ENCODE data around the gene LRG1. TPM values are rescaled to one million over a fixed set of nuclear protein-coding genes. Genes with fewer than 3 reads are reported as not detected.

LRG1 gene
- polyA plus RNA-seq, 1 of the 3 experiments (the other 2 are of a cell fraction) = 0.12 TPM

- 0% methylated on average over 6 of the region's 50 CpGs for WGBS (ENCODE audit: low lambda C conversion rate)
- TF ChIP-seq CTCF (IDR thresholded peaks at IDR 0.05) (peak; percentile 48), MAX (IDR thresholded peaks at IDR 0.05; ENCODE audit: low read depth) (no peak), EZH2phosphoT487 (IDR thresholded peaks at IDR 0.05; ENCODE audit: borderline replicate concordance, low read depth) (peak; percentile 23; the same call in 1 of the 2 replicates), SMC3 (IDR thresholded peaks at IDR 0.05; ENCODE audit: low read depth, low read length) (no peak), USF1 (IDR thresholded peaks at IDR 0.05; ENCODE audit: borderline replicate concordance, low read depth) (peak; percentile 72)
Observed at GRCh38 chr19:4580021-4580901, 40.4 kb upstream of the LRG1 start.

GRCh38 chr19:4579389-4579788 is 39.6 kb upstream of the LRG1 start:
- no peaks in the 10 kb centered on the region for H4K20me1 ChIP-seq (ENCODE audit: insufficient read depth)
- H3K9me2 ChIP-seq = no peaks in the 10 kb centered on the region
- 17% methylated on average over 6 of the region's 8 CpGs for WGBS (ENCODE audit: low lambda C conversion rate)
- DNase-seq = peak; percentile 29
- ChIA-PET CTCF (interaction anchor here (1.2 to 6.0 kb wide), 8 partner anchors 8 to 57 kb away, joined by 4 to 58 read pairs (median 5); partner anchors contain the start of gene SEMA6B), POLR2A (no interaction called here)
- H3F3A ChIP-seq (replicated peaks; ENCODE audit: insufficient read depth) = peaks cover 20% of the 10 kb centered on the region
- H3K9ac ChIP-seq = no peak overlapping the region
- no peaks in the 10 kb centered on the region for H3K9me3 ChIP-seq
- peaks cover 15% of the 10 kb centered on the region; the same call in 1 of the 2 replicates for H3K27me3 ChIP-seq (ENCODE audit: insufficient read depth)
- H3K27ac ChIP-seq (ENCODE audit: low read depth in 2 of 2, low read length in 1 of 2) = no peak overlapping the region
- H3K4me2 ChIP-seq = no peak overlapping the region
- TF ChIP-seq SMC3 (IDR thresholded peaks at IDR 0.05; ENCODE audit: low read depth, low read length) = no peak
- TF ChIP-seq FOXM1 (IDR thresholded peaks at IDR 0.05; ENCODE audit: low read depth) = no peak
- no peak for TF ChIP-seq EZH2phosphoT487 (IDR thresholded peaks at IDR 0.05; ENCODE audit: borderline replicate concordance, low read depth)
- TF ChIP-seq CHD2 (IDR thresholded peaks at IDR 0.05; ENCODE audit: low read length, partially characterized antibody) = no peak
- TF ChIP-seq IRF3 (IDR thresholded peaks at IDR 0.05; ENCODE audit: low read depth, low read length) = no peak
- TF ChIP-seq GABPA (IDR thresholded peaks at IDR 0.05; ENCODE audit: low read depth) = no peak
- TF ChIP-seq ZBTB33 (IDR thresholded peaks at IDR 0.05; ENCODE audit: borderline replicate concordance, low read depth) = no peak
- TF ChIP-seq JUND (IDR thresholded peaks at IDR 0.05) = no peak
- no peak overlapping the region for H3K4me3 ChIP-seq (ENCODE audit: low read depth in 2 of 2, low read length in 1 of 2)
- no peak overlapping the region for H2AFZ ChIP-seq (ENCODE audit: low read depth)
- H3K36me3 ChIP-seq (replicated peaks in 1 of 2; ENCODE audit: control insufficient read depth in 1 of 2, insufficient read depth in 2 of 2, low read length in 1 of 2) = no peaks in the 10 kb centered on the region
- peaks cover 0 to 1% of the 10 kb centered on the region in 2 experiments; a peak in 1 of 4 replicates for H3K4me1 ChIP-seq (ENCODE audit: control insufficient read depth in 1 of 2, insufficient read depth in 2 of 2, low read depth in 1 of 2, low read length in 1 of 2)
- H3K79me2 ChIP-seq (ENCODE audit: insufficient read depth) = no peaks in the 10 kb centered on the region

More at GRCh38 chr19:4580021-4580901, 40.4 kb upstream of the LRG1 start:
- Histone ChIP-seq H3K4me2 (no peak overlapping the region; the same call in 1 of the 2 replicates), H3K9me3 (no peaks in the 10 kb centered on the region), H3K79me2 (ENCODE audit: insufficient read depth) (no peaks in the 10 kb centered on the region), H2AFZ (ENCODE audit: low read depth) (no peak overlapping the region), H3K36me3 (replicated peaks in 1 of 2; ENCODE audit: control insufficient read depth in 1 of 2, insufficient read depth in 2 of 2, low read length in 1 of 2) (no peaks in the 10 kb centered on the region), H3F3A (replicated peaks; ENCODE audit: insufficient read depth) (peaks cover 20% of the 10 kb centered on the region), H3K4me1 (ENCODE audit: control insufficient read depth in 1 of 2, insufficient read depth in 2 of 2, low read depth in 1 of 2, low read length in 1 of 2) (peaks cover 0 to 8% of the 10 kb centered on the region in 2 experiments; a peak in 1 of 4 replicates), H3K4me3 (ENCODE audit: low read depth in 2 of 2, low read length in 1 of 2) (peak overlapping the region in 1 of 2 experiments; percentile 22; a peak in 2 of 4 replicates), H3K9me2 (no peaks in the 10 kb centered on the region), H3K9ac (no peak overlapping the region), H3K27ac (ENCODE audit: low read depth in 2 of 2, low read length in 1 of 2) (no peak overlapping the region), H4K20me1 (ENCODE audit: insufficient read depth) (no peaks in the 10 kb centered on the region), H3K27me3 (ENCODE audit: insufficient read depth) (peaks cover 22% of the 10 kb centered on the region; the same call in 1 of the 2 replicates)
- DNase-seq = peak; percentile 61
- POLR2A ChIA-PET = interaction anchor here (0.6 kb wide), 1 partner anchor 151 kb away, joined by 3 read pairs; no protein-coding TSS in a partner anchor
- CTCF ChIA-PET = interaction anchor here (1.1 to 6.0 kb wide), 10 partner anchors 9 to 57 kb away, joined by 3 to 58 read pairs (median 5); partner anchors contain the start of gene SEMA6B

Data from SK-N-SH (cell line).